COLO668 (cell line): Measurements from ENCODE around the gene FOXD4L6.
"Not testable (repeated sequence)": the region's sequence is repeated elsewhere in the genome, so short reads cannot be mapped to it uniquely, and the experiment has no call there.

ENCODE experiments used
- DNase-seq: peaks from one replicate; lab custom pipeline; 2025; ENCODE audit not compliant: unreplicated experiment; lab: John Stamatoyannopoulos, UW

The FOXD4L6 gene

GRCh38 chr9:41104542-41104941, 23.9 kb downstream of the FOXD4L6 start:
- DNase-seq = not testable (repeated sequence)

GRCh38 chr9:41100508-41100907, 28.0 kb downstream of the FOXD4L6 start:
- not testable (repeated sequence) for DNase-seq

- DNase-seq = not testable (repeated sequence)
These were observed 29.7 kb downstream of the FOXD4L6 start for GRCh38 chr9:41098759-41099158.

GRCh38 chr9:41095060-41095459, 33.4 kb downstream of the FOXD4L6 start:
- not testable (repeated sequence) for DNase-seq

GRCh38 chr9:41094010-41094773, 34.3 kb downstream of the FOXD4L6 start:
- DNase-seq = not testable (repeated sequence)

GRCh38 chr9:41090922-41091321, 37.6 kb downstream of the FOXD4L6 start:
- not testable (repeated sequence) for DNase-seq

GRCh38 chr9:41090386-41090785, 38.1 kb downstream of the FOXD4L6 start:
- not testable (repeated sequence) for DNase-seq

GRCh38 chr9:41088450-41089059, 39.9 kb downstream of the FOXD4L6 start:
- not testable (repeated sequence) for DNase-seq

GRCh38 chr9:41087929-41088328, 40.6 kb downstream of the FOXD4L6 start:
- DNase-seq = not testable (repeated sequence)

- DNase-seq = not testable (repeated sequence)
These were observed 41.2 kb downstream of the FOXD4L6 start for GRCh38 chr9:41087157-41087780.

GRCh38 chr9:41086685-41087084, 41.8 kb downstream of the FOXD4L6 start:
- DNase-seq = not testable (repeated sequence)

- not testable (repeated sequence) for DNase-seq
These were observed 42.3 kb downstream of the FOXD4L6 start for GRCh38 chr9:41086215-41086614.

- not testable (repeated sequence) for DNase-seq
These were observed 46.1 kb downstream of the FOXD4L6 start for GRCh38 chr9:41082358-41082757.

- DNase-seq = not testable (repeated sequence)
These were observed 49.0 kb downstream of the FOXD4L6 start for GRCh38 chr9:41079464-41079863.

- not testable (repeated sequence) for DNase-seq
These were observed 50.9 kb downstream of the FOXD4L6 start for GRCh38 chr9:41077586-41077985.
